NCI-H128 (cell line): ENCODE results near the gene NCEH1.
"Not testable (repeated sequence)": the region's sequence is repeated elsewhere in the genome, so short reads cannot be mapped to it uniquely, and the experiment has no call there.

ENCODE experiments used
- DNase-seq: peaks from one replicate; lab custom pipeline; 2025; ENCODE audit not compliant: unreplicated experiment; lab: John Stamatoyannopoulos, UW

NCEH1 gene

DNA sequence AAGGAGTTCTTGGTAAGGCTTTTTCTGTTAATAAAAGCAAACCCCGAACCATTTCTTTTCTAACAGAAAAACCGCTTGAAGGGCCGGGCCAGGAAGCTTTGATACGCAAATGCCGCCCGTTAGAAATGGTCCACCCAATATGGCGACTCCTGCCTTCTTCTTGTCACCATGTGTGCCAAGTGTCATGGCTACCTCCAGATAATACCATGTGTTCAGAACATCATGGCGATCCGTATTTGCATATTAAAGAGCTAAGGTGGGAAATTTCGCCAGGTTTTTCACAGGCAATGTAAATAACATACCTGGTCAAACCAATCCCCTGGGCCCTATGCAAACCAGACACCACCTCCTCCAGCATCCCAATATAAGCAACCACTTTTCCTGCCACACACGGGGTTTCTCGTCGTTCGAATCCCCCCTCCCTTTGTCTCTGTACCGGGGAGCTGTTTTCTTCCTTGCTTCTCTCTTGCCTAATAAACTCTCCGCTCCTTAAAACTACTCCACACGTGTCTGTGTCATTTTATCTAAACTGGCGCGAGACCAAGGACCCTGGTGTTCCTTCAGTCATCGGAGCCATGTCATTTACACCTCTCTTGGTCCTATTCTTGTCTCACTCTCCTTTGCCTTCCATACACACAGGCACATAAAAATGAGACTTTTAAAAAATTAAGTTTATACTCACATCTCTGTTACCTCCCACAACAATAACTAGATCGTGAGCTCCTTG, 34.5 kb downstream of the NCEH1 start:
- no peak for DNase-seq

DNA sequence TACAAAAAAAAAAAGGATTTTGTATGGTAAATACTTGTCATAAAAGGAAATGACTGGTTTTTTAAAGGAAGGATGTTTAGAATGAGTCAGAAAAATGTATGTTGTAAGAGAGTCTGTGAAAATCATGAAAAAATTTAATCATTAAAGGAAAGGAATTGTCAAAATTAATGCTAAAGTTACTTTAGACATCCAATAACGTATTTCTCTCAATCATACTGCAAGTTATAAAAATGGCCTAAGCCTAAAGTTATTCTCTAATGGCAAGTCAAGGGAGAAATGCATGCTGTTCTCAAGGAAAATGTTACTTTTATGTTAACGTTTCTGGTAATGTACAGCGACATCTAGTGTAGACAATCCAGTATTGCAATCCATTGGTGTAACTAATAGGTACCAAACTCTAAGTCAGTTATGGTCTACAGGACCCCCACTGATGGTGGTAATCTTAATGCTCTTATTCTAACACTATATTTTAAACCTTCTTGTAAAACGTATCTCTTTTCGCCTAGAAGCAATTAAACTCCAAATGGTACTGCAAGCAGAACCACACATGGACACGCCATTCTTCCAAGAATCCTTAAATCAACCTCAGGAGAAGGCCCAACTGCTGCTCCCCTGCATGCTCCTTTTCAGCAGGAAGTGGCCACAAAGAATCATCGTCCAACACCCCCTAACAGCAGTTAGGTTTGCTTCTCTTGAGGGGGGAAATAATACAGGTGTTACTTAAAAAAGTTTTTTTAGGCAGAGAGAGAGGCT, 35.2 kb downstream of the NCEH1 start:
- no peak for DNase-seq

DNA sequence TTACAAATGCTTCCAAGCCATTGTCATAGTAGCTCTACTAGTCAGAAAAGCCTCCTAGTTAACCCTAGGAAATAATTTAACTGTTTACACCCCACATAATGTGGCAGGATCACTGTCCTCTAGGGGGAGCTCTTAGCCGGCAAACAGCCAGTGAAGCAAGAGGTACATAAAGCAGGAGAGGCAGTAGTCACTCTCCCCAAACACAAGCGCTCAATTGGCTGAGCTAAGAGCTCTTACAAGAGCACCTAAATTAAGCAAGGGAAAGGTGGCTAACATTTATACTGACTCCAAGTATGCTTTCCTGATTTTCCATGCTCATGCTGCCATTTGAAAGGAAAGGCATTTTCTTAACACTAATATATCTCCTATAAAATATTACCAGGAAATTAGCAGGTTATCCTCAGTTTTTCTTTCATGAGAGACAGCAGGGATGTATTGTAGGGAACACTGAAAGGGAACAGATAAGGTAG, 37.6 kb downstream of the NCEH1 start:
- DNase-seq = no peak

DNA sequence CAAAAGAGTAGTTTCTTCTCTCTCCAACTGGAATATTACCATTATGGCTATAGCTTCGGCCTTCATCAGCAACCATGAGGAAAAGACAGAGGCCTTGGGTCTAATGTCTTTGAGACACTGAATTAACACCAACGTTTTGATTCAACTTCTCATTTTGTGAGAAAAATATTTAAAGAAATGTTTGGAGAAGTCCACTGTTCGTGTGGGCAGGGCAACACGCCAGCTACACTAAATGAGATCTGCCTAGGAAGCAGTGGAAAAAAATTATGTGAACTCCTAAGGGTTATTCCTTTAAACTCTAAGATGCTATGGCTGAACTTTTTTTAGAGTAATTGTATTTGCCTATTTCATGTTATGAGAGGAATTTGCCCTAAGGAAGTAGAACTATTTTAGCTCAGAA, 41.8 kb downstream of the NCEH1 start:
- DNase-seq = no peak

DNA sequence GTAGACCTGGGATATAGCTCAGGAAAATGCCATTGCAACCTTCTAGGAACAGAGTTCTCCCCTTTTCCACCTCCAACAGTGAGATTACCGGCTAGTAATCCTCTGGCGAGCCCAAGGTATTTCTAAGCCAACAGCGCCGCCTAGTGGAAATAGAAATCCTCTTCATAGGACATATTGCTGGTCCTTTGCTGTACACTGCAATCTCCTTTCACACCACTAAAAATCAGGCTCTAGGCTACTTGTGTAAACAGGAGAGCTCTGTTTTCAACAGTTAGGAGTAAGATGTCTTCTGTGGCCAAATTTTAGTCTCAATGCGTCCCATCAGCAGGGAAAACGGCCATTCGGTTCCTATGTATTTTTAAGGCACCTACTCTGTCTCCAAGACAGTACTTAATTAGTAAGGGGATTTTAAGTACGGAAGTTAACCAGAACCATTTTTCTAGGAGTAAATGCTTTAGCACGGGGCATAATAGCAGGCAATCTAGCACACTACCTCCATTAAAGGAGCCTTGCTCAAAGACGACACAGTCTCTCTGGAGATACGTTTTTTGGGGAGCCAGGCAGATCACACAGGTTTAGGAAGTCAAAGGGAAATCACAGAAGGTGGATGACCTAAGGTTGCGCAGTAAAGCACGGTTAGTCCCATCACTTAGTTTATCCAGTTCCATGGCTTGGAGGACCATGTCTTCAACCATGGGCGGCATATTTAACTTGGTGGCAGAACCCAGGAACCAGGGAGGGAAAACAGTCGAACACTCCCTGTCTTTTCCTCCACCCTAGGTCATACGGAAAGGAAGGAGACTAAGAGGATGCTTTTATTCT, 43.8 kb downstream of the NCEH1 start:
- DNase-seq = peak; percentile 79

DNA sequence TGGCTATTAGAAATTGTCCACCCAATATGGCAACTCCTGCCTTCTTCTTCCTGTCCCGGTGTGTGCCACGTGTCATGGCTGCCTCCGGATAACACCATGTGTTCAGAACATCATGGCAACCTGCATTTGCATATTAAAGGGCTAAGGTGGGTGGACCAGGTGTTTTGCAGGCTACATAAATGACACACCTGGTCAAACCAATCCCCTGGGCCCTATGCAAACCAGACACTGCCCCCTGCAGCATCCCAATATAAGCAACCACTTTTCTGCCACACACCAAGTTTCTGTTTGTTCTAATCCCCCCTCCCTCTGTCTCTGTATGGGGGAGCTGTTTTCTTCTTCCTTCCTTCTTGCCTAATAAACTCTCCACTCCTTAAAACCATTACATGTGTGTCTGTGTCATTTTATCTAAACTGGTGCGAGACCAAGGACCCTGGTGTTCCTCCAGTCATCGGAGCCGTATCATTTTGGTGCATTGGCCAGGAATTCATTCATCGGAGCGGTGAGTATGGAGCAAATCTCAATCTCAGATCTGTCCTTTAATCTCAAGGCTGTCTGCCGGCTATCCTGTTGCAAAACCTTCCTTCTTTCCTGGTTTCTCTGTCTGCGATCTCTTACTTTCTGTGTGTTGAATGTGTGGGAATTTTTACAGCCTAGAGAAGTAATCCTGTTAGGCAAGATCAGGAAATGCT, 44.5 kb downstream of the NCEH1 start:
- no peak for DNase-seq

DNA sequence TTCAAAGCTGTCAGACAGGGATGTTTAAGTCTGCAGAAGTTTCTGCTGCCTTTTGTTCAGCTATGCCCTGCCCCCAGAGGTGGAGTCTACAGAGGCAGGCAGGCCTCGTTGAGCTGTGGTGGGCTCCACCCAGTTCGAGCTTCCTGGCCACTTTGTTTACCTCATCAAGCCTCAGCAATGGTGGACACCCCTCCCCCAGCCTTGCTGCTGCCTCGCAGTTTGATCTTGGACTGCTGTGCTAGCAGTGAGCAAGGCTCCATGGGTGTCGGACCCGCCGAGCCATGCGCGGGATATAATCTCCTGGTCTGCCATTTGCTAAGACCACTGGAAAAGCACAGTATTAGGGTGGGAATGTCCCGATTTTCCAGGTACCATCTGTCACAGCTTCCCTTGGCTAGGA, 45.4 kb downstream of the NCEH1 start:
- not testable (repeated sequence) for DNase-seq

DNA sequence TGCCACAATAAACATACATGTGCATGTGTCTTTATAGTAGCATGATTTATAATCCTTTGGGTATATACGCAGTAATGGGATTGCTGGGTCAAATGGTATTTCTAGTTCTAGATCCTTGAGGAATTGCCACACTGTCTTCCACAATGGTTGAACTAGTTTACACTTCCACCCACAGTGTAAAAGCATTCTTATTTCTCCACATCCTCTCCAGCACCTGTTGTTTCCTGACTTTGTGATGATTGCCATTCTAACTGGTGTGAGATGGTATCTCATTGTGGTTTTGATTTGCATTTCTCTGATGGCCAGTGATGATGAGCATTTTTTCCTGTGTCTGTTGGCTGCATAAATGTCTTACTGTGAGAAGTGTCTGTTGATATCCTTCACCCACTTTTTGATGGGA, 50.4 kb downstream of the NCEH1 start:
- not testable (repeated sequence) for DNase-seq

DNA sequence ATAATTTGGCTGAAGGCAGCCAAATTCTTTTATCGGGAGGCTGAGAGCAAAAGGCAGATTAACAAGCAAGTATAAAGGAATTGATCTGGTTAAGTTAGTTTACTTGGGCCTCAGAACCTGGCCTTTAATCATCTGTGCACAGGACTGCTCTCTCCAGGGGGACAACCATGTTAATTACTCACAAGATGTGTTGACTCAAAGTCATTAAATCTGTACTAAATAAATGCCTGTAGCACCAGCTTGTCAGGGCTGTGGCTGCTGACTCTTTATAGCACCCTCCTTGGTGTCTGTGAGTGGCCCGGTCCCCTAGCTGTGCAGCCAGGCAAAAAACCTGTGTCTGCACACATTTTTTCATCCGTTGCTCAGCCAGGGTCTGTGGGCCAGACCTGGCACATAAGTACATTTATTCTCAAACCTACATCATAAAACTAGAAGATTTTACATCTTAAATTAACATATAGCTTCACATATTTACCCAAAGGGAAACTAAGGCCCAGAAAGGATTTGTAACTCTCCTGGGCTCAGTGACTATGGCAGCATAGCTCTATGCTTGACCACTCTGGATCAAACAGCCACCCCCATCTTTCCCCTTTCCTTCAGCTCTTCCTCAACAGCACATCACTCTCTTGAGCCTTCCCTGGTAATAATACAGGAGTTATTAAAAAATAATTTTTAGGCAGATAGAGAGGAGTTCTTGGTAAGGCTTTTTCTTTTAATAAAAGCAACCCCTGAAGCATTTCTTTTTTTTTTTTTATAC, 51.4 kb downstream of the NCEH1 start:
- DNase-seq = no peak

DNA sequence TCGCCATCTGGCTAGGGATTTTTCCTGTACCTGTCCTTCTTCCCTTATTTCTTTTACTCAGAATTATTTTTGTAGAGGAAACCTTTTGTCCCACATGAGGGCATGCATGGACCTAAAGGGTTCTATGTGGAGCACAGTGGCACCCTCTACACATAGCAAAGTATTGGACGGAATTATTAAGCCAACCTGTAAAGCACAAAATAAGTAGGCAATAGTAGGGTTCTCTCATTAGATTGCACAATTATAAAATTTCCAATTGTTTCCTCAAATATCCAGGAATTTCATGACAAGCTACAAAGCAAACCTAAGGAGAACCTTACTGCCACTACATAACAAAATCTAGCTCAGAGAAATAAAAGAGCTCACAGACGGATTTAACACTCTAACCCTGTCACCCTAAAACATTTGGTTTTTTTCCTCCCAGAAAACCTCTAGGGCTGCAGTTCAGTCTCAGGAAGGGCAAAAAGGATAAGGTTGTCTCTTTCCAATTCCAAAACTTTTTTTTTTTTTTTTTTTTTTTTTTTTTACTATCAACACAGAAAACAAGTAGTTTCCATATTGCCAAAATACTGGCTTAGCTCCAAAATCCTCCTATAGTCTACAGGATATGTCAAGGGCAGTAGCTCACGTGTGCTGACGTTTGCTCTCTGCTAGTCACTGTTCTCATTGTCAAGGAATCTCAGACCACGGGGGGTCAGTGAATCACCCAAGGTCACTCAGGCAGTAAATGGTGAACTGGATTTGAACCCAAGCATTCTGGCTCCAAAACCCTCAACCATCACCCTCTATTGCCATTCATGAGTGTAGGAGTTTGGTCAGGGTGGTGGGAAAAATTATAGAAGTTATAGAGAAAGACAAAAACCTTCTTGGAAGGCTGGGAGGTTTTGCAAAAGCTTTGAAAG, 52.3 kb downstream of the NCEH1 start:
- no peak for DNase-seq

DNA sequence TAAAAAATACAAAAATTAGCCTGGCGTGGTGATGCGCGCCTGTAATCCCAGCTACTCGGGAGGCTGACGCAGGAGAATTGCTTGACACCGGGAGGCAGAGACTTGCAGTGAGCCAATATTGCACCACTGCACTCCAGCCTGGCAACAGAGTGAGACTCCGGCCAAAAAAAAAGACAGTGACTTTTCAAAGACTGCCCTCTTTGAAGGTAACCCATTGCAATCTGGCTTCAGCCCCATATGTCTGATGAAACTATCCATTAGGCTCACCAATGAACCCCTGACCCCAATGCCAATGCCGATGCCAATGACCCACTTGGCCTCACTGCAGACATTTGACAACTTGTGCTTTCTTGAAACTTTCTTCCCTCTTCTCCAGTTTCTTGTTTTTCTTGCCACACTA, 54.3 kb downstream of the NCEH1 start:
- DNase-seq = no peak

DNA sequence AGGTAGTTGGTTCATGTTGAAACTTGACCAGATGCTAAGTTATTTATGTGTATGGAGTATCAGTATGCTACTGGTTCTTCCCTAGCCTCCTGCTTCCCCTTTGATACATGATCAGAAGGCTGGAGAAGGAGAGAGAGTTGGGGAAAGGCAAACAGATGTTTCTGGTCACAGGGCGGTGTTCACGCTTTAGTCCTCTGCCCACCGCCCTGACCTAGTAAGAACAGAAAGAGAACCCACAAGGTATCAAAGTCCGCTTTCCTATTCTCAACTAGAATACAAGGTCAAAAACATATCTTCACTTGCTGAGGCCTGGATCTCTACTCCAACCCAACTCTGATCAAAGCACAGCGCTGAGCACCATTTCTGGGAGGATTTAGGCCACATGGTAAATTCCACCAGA, 55.5 kb downstream of the NCEH1 start:
- no peak for DNase-seq

DNA sequence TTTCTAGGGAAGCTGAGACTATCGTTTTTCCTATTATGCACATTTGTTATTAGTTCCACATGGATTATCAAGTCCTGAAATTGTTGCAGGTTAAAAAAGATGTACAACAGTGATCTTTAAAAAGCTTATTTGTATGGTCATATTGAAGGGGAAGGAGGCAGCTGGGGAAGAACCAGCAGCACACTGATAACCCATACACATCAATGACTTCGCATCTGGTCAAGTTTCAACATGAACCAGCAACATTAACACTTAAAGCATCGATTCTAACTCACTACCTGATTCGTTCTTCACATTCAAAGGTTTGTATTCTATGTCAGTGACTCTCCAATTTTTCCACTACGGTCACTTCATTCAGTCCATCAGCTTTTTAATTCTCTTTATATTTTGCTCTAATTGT, 56.4 kb downstream of the NCEH1 start:
- DNase-seq = no peak

DNA sequence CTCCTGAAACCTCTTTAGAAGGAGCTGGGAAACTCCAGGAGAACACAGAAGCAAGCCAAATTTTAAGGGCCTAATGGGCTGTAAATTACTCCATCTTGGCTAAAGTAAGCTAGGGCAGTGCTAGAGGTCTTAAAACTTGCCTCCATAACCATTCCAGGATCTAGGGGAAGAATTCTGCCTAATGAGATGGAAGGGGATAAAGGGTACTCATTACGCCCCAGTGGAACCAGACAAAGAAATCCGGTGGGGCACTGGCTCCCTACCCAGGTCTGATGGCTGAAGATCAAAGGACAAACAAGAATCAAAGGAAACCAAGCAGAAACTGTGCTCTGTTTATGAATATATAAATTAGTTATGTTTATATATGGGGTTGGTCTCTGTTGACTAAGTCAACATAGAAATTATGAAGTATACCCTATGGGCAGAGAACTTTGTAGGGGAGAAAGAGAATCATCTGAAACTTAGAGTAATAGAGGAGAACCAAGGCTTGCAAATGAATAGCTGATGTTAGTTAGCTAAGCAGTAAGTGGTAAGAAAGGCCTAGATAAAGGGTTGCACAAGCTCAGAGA, 57.8 kb downstream of the NCEH1 start:
- DNase-seq = no peak

DNA sequence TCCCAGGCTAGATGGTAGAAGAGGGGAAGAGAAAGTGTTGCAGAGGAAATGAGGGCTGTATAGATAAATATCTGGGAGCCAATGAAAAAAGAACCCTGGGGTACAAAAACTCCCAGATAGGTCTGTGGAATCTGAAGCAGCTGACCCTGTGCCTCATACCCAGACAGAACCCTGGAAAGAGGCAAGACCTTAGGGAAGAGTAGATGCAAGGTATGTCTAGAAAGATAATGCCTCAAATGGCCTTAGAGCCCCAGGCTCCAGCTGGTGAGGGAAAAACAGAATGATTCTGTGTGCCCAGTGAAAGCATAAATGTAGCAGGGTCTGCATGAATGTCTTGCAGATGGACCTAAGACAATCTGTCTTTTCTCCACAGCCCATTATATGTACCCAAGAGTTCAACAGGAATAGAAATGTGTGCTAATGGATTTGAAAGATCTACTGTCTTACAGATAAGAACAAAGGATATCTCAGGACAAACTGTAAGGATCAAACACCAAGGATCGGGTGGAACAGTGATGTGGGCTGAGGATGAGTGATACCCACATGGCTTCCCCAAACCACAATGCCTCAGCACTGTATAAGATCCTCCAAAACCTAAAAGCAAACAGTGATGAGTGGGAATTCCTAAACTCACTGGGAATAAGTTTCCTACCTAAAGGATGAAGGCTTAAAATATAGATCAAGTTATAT, 58.8 kb downstream of the NCEH1 start:
- DNase-seq = no peak

DNA sequence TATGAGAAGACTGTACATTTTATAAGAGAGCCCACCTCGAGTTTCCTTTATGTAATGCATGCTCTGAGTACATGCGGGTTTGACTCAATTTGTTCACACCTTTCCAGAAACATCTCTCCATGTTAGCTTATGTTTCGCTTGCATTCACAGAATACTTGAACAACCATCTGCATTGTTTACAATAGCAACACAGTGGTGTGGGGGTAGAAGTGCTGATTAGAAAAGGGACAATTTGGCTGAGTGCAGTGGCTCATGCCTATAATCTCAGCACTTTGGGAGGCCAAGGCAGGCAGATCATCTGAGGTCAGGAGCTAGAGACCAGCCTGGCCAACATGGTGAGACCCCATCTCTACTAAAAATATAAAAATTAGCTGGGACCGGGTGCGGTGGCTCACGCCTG, 60.9 kb downstream of the NCEH1 start:
- DNase-seq = no peak

DNA sequence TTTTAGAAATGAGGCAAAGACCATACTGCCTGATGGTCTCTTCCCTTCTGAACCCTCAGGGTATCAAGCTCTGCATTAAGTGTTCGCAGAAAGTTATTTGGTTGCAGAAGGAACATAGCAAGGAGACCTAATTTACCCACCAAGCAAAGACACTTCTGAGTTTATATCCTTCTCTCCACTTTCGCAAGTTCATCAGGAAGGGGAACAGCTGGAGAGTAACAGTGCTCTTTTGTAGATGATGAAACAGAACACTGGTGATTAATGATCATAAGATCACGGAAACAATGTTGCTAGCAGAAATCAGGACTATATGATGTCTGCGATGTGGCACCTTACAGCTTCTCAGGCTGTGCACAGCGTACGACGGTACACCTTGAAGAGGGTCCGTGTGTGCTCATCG, 62.1 kb downstream of the NCEH1 start:
- no peak for DNase-seq

DNA sequence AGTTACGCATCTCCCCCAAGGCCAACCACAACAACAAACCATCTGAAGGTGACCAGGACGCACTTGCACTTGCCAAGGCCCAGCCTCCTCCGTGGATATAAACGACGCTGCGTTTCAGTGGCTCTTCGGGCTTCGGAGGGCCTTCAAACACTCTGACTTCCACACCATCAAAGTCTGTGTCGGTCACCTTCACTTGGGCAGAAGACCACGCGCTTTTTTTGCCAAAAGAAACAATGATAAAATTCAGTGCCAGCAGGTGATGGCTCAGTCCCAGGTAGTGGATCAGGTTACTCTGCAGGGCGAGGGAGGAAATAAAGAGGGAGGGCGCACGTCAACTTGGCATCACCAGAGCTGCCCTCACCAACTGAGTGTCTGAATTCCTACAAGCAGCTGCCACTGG, 63.0 kb downstream of the NCEH1 start:
- DNase-seq = no peak

DNA sequence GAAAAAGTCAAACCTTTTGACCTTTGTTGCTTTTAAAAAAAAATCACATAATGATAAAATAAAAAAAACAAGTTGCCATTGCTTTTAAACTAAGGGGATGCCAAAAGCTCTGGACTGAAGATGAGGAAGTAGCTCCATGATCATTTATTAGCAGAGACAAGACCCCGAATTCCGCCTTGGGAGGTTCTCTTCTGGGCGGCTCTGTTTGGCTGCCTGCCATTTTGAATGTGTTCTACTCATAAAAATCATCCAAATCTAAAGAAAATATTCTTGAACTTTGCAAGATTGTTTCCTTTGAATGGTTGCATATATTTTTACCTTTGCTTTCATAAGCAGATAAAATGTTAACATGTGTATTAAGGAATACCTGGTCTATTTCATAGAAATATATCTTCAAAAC, 63.8 kb downstream of the NCEH1 start:
- DNase-seq = no peak
